Measurements from ENCODE around the gene C1orf174. TPM values are rescaled to one million over a fixed set of nuclear protein-coding genes. Genes with fewer than 3 reads are reported as not detected.

C1orf174 gene
- total RNA-seq, 2 donors from 2014 or later = 17.1 to 22.3 TPM

GRCh38 chr1:3902571-3903091 is 2.6 kb upstream of the C1orf174 start:
- ATAC-seq (no peak), DNase-seq (no peak)
- intact Hi-C loops (cut with DNase I, micrococcal nuclease) = no loop called here

DNA sequence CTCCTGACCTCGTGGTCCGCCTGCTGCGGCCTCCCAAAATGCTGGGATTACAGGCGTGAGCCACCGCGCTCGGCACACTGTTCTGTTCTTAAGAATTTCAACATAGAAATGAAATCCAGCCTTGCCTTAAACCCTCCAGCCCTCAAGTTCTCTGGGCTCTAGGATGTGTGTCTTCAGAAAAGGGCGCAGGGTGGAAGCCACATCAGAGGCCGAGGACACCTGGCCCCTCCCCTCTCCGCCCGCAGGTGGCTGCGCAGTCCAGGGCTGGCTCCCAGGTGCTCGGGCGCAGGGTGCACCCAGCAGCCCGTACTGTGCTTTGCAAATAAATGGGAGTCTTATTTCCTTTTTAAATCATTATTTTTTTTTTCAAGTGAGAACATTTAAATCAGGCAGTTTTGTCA is 2.0 kb upstream of the C1orf174 start:
- DNase-seq = no peak
- intact Hi-C loops (cut with DNase I, micrococcal nuclease) = no loop called here

DNA sequence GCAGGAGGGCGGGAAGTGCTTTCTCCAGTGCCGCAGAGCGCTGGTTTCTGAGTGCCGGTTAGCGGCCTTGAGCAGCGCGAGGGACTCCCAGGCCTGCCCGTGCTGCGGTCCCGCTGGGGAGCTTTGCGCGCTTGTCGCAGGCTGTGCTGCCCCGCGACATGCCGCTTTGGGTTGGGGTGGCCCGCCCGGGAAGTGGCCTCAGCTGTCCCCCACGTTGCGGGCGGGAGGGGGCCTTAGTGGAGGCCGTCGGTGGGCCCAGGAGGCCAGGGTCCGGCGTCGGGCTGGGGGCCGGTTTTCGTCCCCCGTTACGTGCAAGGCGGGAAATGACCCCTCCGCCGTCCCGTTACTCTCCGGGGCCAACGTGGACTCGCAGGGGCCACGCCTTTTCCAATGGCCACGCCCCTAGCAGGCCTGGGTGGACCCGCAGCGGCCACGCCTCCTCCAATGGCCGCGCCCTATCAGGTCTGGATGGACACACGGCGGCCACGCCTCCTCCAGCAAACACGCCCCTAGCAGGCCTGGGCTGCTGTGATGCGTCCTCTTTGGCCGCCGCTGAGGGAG is 977 bp upstream of the C1orf174 start:
- DNase-seq = peak; percentile 98 to 99
- intact Hi-C loops (cut with DNase I, micrococcal nuclease) = no loop called here
- ATAC-seq = peak; percentile 81

More for the DNA sequence above, 2.0 kb upstream of the C1orf174 start:
- ATAC-seq = no peak

DNA sequence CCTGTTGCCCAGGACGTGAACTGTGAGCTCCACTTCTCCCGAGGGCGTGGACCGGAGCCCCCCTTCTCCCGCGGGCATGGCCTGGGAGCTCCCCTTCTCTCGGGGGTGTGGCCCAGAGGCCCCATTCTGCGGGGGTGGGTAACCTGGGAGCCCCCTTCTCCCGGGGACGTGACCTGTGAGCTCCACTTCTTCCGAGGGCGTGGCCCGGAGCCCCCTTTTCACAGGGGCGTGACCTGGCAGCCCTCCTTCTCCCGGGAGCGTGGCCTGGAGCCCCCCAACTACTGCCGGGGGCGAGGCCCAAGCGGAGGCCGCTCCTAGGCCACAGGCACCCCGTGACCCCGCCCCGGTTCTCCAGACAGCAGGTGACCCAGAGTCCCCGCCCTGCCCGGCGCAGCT is 320 bp downstream of the C1orf174 start:
- ATAC-seq (no peak), DNase-seq (no peak)
- intact Hi-C loops (cut with DNase I, micrococcal nuclease) = no loop called here

DNA sequence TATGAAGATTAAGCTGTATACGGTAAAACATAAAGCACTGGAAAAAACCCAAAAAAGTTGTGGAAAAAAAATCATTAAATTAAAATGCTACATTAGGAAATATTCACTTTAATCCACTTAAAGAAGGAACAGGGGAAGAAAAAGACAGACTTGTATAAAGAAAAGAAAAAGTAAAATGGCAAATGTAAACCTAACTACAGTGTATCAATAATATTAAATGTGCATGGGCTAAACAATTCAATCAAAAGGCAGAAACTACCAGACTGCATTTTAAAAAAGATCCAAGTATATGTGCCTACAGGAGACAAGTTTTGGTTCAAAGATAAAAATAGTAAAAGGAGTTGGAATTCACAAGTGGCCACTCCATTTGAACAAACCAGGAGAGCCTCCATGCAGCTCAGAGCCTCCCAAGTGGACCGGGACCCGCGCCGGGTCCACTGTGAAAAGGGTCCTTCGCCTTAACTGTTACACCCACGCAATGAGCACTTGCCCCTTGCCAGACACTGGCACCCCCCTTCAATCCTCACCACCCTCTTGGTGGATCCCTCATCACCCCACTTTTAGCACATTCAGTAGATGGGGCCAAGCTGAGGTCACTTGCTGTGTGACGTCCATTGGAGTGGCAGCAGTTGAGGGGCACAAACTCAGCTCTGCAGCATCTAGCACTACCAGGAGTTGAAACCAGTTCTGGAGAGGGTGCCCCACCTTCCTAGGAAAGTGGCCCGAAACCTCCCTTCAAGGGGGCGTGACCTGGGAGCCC is 898 bp downstream of the C1orf174 start:
- no peak for DNase-seq
- ATAC-seq = no peak
- intact Hi-C loops (cut with DNase I, micrococcal nuclease) = no loop called here

- intact Hi-C loops (cut with DNase I, micrococcal nuclease) = no loop called here
- DNase-seq (no peak), ATAC-seq (no peak)
Observed at GRCh38 chr1:3898475-3898735, 1.7 kb downstream of the C1orf174 start.

DNA sequence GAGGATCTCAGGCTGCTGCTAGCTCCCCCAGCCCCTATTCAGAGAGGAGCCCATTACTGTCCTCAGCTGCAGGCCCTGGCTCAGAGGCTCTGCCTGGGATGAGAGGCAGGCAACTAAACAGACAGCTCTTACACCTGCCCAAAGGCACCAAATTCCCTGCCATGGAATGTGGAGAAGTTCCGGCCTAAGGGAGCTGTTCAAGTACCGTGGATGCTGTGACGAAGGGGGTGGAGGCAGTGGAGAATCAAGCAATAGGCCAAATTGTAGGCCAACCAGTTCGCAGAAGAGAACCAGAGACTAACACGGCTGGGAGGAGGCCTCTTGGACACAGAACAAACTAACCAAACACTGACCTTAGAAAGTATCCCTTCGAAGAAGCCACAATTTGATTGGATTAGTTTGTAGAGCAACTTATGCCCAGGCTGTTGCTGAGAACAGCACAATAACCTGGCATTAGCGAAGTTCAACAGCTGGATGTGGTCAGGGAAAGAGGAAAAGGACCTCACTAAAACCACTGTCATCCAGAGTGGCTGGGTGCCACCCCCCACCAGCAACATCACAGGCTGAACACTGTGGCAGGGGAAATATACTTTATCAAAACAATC is 3.6 kb downstream of the C1orf174 start:
- intact Hi-C loops (cut with DNase I, micrococcal nuclease) = no loop called here
- DNase-seq = no peak
- no peak for ATAC-seq

- no peak for DNase-seq
- no peak for ATAC-seq
- intact Hi-C loops (cut with DNase I, micrococcal nuclease) = no loop called here
Observed at GRCh38 chr1:3895951-3896325, 4.1 kb downstream of the C1orf174 start.

DNA sequence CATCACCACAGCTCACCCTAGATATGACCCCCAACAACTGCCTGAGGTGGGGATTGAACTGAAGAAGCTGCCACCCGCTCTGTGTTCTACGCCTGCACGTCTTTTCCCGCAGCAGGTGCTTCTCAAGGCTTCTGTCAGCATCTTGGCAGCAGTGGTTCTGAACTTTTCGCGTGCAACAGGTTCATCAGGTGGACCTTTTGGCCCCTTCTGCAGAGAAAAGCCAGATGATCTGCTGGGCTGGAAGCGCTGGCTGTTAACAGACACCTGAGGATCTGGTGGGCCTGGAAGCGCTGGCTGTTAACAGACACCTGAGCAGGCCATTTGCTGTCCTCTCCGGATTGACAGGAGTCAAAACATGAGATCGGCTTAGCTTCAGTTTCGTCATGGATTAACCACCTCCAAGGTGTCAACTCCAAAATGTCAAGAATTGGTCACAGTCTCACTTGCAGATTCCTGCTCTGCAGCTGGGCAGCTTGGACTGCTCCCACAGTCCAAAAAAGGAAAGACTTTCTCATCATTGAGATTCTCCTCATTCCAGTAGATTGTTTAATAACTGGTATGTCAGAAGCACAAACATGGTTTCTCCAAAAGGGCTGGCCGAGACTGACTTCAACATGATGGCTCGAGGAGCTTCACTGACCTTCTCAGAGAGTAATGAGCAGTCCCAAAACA is 4.7 kb downstream of the C1orf174 start:
- intact Hi-C loops (cut with DNase I, micrococcal nuclease) = no loop called here
- DNase-seq = no peak
- ATAC-seq = no peak

DNA sequence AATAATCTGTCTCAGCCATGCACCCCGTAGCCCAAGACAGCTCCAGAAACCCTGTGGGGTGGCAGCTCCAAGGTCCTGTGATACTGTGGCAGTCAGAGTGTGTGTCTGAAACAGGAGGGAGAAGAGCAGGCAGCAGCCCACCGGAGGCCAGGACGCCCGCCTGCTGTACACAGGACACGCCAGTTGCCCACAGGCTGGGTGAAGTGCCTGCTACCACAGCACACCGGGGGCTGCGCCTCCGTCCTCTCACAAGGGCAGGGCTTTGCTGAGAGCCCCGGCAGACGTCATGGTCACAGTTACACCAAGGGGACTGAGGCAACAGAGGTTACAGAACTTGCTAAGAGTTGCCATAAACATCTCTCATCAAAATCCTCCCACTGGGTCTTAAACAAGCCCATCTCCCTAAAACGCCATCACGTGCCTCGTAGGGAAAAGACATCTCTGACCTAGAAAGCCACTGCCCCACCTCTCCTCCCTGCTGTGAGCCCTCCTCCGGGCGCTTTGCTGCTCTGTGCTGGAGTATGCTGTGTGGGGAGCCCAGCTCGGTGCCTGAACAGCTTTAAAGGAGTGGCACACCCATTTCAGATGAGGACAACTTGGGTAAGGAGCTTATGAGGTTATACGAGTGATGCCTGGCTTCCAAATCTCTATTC is 5.3 kb downstream of the C1orf174 start:
- ATAC-seq (no peak), DNase-seq (no peak)
- intact Hi-C loops (cut with DNase I, micrococcal nuclease) = no loop called here

- DNase-seq (no peak), ATAC-seq (no peak)
- intact Hi-C loops (cut with DNase I, micrococcal nuclease) = no loop called here
Observed at GRCh38 chr1:3893190-3893589, 6.9 kb downstream of the C1orf174 start.

GRCh38 chr1:3892748-3893147 is 7.3 kb downstream of the C1orf174 start:
- peak in 1 of 2 donors; percentile 14 for DNase-seq

GRCh38 chr1:3891329-3891865 is 8.7 kb downstream of the C1orf174 start:
- intact Hi-C loops (cut with DNase I, micrococcal nuclease) = no loop called here
- no peak for ATAC-seq
- peak in 1 of 2 donors; percentile 6 for DNase-seq

More at GRCh38 chr1:3892748-3893147, 7.3 kb downstream of the C1orf174 start:
- ATAC-seq = no peak
- intact Hi-C loops (cut with DNase I, micrococcal nuclease) = no loop called here

DNA sequence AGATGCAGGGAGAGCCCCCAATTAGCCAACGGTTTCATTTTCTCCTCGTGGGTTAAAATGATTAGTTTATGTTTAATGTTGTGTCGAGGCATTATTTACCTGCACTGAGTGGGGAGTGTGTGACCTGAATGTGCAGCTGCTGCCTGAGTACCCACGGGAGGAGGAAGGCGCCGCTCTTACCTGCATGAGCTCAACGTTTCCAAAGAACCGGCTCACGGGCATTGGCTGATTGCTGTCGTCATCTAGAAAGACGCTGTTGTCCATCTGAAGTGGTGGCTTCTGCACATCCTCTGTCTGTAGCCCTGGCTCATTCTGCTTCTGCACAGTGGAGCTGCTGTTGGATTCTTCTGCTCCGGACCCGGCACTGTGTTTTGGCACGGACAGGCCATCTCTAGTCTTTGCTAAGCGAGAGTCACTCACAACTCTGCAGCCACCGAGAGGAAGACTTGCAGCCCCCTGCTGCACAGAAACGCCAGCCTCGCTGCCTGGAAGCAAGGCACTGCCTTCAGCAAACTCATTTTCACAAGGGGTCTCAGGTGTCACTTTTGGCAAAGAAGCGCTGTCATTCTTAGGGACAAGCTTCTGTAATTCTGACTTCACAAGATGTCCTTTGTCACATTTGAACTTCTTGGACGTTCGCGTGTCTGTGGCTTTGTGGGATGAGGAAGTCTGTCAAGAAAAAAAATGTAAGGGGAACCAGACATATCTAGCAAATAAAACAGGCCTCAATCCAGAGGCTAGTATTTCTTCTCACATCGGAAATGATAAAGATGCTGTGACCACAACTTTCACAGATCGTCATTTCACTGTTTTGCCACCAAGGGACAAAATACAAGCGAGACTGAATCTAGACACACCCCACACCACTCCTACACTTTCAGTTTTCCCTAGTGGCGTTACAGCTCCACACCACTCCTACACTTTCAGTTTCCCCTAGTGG is 9.4 kb downstream of the C1orf174 start:
- DNase-seq = peak in 1 of 2 donors; percentile 5
- intact Hi-C loops (cut with DNase I, micrococcal nuclease) = no loop called here
- ATAC-seq = peak; percentile 42

DNA sequence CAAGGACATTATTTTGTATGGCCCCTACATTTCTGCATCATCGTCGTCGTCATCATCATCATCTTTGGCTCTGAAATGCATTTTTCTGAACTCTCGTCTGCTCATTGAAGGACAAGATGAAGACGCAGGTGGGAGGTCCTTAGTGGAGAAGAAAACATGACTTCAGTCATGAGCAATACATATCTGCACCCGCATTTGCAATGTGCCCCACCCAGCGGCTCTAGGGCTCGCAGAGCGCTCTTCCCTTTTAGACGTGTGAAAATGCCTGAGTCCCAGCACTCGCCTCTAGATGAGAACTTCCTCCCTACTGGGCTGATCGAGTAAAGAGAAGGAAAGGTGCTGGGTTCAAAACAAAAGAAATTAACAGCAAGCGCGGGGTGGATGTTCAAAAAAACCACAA is 10.1 kb downstream of the C1orf174 start:
- intact Hi-C loops (cut with DNase I, micrococcal nuclease) = no loop called here
- ATAC-seq (no peak), DNase-seq (peak in 1 of 2 donors; percentile 6)

DNA sequence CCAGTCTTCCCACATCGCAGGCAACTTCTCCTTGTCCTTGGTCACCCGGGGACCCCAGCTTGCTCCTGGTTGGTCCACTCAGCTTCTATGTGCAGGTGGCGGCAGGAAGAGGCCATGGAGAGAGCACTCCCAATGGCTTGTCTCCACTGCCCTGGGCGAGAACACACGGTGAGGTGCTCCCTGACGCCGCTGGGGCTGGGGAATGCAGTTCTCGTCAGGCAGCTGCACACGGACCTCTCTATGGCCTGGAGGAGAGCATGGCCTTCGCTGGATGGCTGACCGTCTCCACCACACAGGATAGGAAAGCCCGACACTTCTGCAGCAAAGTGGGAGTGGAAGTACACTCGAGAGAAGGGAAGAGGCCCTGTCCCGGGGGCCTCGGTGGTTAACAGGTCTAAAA is 11.8 kb downstream of the C1orf174 start:
- intact Hi-C loops (cut with DNase I, micrococcal nuclease) = no loop called here
- DNase-seq (no peak), ATAC-seq (no peak)

DNA sequence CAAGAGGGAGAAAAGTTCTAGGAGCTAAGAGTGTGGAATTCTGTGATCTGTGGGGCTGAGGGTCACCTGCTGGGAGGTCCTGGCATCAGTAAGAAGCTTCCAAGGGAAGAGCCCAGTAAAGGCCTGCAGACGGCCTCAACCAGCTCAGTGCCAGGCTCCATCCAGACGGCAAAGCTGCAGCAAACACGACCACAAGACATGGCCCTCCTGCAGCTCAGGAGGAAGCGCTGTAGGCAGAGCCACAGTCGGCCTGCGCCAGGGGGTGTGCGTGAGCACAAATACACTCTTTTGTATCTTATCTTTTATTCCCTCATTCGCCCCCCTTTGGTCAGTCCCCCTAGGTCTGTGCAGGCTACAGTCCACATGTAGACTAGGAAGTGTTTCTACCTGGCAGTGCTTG is 13.4 kb downstream of the C1orf174 start:
- ATAC-seq = no peak
- no peak for DNase-seq
- intact Hi-C loops (cut with DNase I, micrococcal nuclease) = no loop called here

- intact Hi-C loops (cut with DNase I, micrococcal nuclease) = no loop called here
- ATAC-seq = no peak
- no peak for DNase-seq
Observed at GRCh38 chr1:3886106-3886670, 13.9 kb downstream of the C1orf174 start.

Measured in left colon (tissue), 2 donors.